Measurements from ENCODE around the gene TLR9. TPM values are rescaled to one million over a fixed set of nuclear protein-coding genes. Genes with fewer than 3 reads are reported as not detected.
A peak's percentile ranks its signal among the peaks of the same experiment; 100 is the strongest.

Gene TLR9
- total and polyA plus RNA-seq, 9 of the 15 experiments (the other 6 are each of a cell fraction or from before 2014, with no cell fraction given): not detected

DNA sequence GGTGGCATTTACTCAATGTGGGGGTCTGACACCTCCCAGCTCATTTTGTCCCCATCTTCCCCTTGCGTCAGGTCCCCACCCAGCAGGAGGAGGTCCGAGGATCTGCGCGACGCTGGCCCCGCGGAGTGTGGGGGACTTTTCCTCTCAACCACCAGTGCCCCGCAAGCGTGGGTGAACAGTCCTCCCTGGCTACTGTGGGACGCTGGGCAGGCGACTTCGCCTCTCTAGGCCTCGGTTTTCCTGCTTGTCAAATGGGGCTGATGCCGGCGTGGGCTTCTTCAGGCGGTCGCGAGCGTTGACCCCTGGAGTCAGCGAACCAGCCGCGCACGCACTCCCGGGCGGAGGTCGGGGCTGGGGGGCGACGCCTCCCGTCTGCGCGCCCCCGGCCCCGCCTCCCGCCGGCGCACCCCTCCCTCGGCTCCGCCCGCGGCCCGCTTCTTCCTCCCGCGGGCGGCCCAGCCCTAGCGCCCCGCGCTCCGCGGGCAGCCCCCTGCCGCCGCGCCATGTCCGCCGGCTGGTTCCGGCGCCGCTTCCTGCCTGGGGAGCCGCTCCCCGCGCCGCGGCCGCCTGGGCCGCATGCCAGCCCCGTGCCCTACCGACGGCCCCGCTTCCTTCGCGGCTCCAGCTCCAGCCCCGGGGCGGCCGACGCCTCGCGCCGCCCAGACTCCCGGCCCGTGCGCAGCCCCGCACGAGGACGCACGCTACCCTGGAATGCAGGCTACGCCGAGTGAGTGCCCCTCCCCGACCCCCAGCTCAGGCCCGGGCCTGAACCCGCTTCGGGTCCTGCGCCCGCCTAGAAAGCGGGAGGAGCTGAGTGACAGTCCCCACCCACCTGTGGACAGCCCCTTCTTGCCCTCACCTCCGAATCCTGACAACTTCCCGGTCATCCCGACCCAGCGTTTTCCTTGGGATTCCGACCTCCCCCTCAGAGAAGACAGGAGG lies 20.1 kb upstream of the TLR9 start, which contains the start of gene PPM1M (continued):
- TF ChIP-seq TAF1 (IDR thresholded peaks at IDR 0.05; ENCODE audit: control insufficient read depth, extremely low read depth, insufficient read depth, low read length, severe bottlenecking): no peak
- no peak for TF ChIP-seq ZNF217 (CRISPR knock-in tag; IDR thresholded peaks at IDR 0.05)
- no peak for TF ChIP-seq GTF2F1 (IDR thresholded peaks at IDR 0.05; ENCODE audit: low read depth, low read length)
- TF ChIP-seq NFE2 (IDR thresholded peaks at IDR 0.05; ENCODE audit: low read depth): no peak
- no peak for TF ChIP-seq MYC (IDR thresholded peaks at IDR 0.05; ENCODE audit: low read depth, low read length)
- no peak for TF ChIP-seq MYC (CRISPR knock-in tag; IDR thresholded peaks at IDR 0.05; ENCODE audit: borderline replicate concordance, low read depth)
- TF ChIP-seq ZNF766 (CRISPR knock-in tag; conservative IDR thresholded peaks at IDR 0.05): no peak

DNA sequence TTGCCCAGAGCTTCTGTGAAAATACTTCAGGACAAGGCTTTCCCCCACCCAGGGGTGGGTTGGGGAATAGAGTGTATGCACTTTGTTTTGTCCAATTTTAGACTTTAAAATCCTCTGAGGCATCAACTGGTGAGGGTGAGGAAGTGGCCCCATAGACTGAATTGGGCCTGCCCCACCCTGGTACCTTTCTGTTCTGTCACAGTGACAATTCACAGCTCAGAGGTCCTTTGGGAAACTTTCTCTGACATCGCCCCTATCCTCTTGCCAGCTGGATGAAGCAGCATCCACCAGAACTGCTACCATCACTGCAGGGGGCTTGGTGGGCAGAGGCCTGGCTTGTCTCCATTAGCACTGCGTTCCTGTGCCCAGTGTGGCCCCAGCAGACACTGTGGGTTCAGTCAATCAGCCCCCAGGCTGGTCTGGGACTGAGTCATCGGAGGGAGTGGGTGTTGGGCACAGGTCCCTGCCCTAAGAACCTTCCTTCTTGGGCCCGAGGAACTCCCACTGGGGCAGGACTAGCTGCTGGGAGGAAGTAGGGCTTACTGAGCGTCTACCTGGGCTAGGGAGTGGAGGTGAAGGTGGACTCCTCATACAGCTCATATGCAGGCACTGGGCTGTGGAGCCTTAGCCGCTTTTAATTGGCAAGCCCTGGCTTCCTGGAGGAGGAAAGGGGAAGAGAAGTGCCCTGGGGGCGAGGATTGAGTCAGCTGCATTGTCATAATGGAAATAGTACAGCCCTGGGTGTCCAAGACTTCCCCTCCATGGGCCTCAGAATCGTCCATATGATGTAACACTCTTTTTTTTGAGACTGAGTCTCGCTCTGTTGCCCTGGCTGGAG lies 18.6 kb upstream of the TLR9 start:
- H3K27me3 ChIP-seq (ENCODE audit: control insufficient read depth in 2 of 2, insufficient read depth in 2 of 2, low read length in 2 of 2): no peaks in the 10 kb centered on the region
- H3K4me1 ChIP-seq (replicated peaks in 1 of 2; ENCODE audit: control insufficient read depth in 2 of 2, insufficient read depth in 2 of 2, low read length in 2 of 2): peaks cover 30 to 34% of the 10 kb centered on the region in 2 experiments
- in situ Hi-C loops (cut with MboI): no loop called here
- intact Hi-C loops (cut with micrococcal nuclease): no loop called here
- H3K79me2 ChIP-seq (ENCODE audit: control insufficient read depth, insufficient read depth, low read length): peaks cover 18% of the 10 kb centered on the region
- H3K9ac ChIP-seq (ENCODE audit: insufficient read depth in 1 of 2, low read depth in 2 of 2, low read length in 2 of 2): peak overlapping the region in 1 of 2 experiments; percentile 35; a peak in 1 of 4 replicates
- H3K36me3 ChIP-seq (ENCODE audit: control insufficient read depth, insufficient read depth, low read length): peaks cover 6% of the 10 kb centered on the region; the same call in 2 of the 3 replicates
- H2AFZ ChIP-seq (ENCODE audit: low read depth, low read length): no peak overlapping the region
- no peak overlapping the region for H3K27ac ChIP-seq (ENCODE audit: extremely low read depth, low read depth, low read length)
- TF ChIP-seq, protein P1, sequence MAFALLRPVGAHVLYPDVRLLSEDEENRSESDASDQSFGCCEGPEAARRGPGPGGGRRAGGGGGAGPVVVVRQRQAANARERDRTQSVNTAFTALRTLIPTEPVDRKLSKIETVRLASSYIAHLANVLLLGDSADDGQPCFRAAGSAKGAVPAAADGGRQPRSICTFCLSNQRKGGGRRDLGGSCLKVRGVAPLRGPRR (CRISPR knock-in tag; IDR thresholded peaks at IDR 0.05): no peak
- TF ChIP-seq NFIX (CRISPR knock-in tag; IDR thresholded peaks at IDR 0.05; ENCODE audit: low read depth) (no peak), CEBPG (CRISPR knock-in tag; IDR thresholded peaks at IDR 0.05) (no peak), CEBPG (tag; conservative IDR thresholded peaks at IDR 0.05 in 1 of 2, IDR thresholded peaks at IDR 0.05 in 1 of 2) (0 out of 4 replicates have a peak, but pooled peaks of 1 of the 2 experiments have one; percentile 23)
- TF ChIP-seq, protein P2, sequence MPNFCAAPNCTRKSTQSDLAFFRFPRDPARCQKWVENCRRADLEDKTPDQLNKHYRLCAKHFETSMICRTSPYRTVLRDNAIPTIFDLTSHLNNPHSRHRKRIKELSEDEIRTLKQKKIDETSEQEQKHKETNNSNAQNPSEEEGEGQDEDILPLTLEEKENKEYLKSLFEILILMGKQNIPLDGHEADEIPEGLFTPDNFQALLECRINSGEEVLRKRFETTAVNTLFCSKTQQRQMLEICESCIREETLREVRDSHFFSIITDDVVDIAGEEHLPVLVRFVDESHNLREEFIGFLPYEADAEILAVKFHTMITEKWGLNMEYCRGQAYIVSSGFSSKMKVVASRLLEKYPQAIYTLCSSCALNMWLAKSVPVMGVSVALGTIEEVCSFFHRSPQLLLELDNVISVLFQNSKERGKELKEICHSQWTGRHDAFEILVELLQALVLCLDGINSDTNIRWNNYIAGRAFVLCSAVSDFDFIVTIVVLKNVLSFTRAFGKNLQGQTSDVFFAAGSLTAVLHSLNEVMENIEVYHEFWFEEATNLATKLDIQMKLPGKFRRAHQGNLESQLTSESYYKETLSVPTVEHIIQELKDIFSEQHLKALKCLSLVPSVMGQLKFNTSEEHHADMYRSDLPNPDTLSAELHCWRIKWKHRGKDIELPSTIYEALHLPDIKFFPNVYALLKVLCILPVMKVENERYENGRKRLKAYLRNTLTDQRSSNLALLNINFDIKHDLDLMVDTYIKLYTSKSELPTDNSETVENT (CRISPR knock-in tag; IDR thresholded peaks at IDR 0.05): no peak
- TF ChIP-seq, protein P3, sequence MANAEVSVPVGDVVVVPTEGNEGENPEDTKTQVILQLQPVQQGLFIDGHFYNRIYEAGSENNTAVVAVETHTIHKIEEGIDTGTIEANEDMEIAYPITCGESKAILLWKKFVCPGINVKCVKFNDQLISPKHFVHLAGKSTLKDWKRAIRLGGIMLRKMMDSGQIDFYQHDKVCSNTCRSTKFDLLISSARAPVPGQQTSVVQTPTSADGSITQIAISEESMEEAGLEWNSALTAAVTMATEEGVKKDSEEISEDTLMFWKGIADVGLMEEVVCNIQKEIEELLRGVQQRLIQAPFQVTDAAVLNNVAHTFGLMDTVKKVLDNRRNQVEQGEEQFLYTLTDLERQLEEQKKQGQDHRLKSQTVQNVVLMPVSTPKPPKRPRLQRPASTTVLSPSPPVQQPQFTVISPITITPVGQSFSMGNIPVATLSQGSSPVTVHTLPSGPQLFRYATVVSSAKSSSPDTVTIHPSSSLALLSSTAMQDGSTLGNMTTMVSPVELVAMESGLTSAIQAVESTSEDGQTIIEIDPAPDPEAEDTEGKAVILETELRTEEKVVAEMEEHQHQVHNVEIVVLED (CRISPR knock-in tag; IDR thresholded peaks at IDR 0.05): no peak
- DNase-seq (ENCODE audit: extremely low read depth in 1 of 4, low spot score in 3 of 4) (no peak), FAIRE-seq (no peak), ATAC-seq (no peak)
- no peak overlapping the region for H3K4me3 ChIP-seq
- no peaks in the 10 kb centered on the region for H3K9me1 ChIP-seq (ENCODE audit: control insufficient read depth, insufficient read depth, low read length)
- 0 out of 2 replicates have a peak, but pooled peaks cover 4% of the 10 kb centered on the region for H4K20me1 ChIP-seq (replicated peaks; ENCODE audit: control insufficient read depth, insufficient read depth, low read length)
- ChIA-PET POLR2A (interaction anchor here (0.5 to 1.1 kb wide), 4 partner anchors 10 to 117 kb away, joined by 3 to 5 read pairs (median 3); partner anchors contain the start of gene GLYCTK), CTCF (ENCODE audit: low intra/inter-chr PET ratio) (no interaction called here)
- no TSS peak for BruUV-seq (replicated peaks)
- WGBS (ENCODE audit: insufficient coverage, low coverage, missing lambda C conversion rate): 55% methylated on average over 5 of the region's 9 CpGs
- H3K4me2 ChIP-seq (ENCODE audit: insufficient read depth, low read length): no peak overlapping the region
- no peaks in the 10 kb centered on the region for H3K9me3 ChIP-seq (replicated peaks; ENCODE audit: control insufficient read depth, insufficient read depth, low read depth, low read length)

Measured in K562 (cell line).